ENCODE data around the gene ILDR2. TPM values are rescaled to one million over a fixed set of nuclear protein-coding genes. Genes with fewer than 3 reads are reported as not detected.

ILDR2 gene
- total and polyA plus RNA-seq, 3 donors from 2014 or later, result 36.8 to 217 (median 172) TPM

DNA sequence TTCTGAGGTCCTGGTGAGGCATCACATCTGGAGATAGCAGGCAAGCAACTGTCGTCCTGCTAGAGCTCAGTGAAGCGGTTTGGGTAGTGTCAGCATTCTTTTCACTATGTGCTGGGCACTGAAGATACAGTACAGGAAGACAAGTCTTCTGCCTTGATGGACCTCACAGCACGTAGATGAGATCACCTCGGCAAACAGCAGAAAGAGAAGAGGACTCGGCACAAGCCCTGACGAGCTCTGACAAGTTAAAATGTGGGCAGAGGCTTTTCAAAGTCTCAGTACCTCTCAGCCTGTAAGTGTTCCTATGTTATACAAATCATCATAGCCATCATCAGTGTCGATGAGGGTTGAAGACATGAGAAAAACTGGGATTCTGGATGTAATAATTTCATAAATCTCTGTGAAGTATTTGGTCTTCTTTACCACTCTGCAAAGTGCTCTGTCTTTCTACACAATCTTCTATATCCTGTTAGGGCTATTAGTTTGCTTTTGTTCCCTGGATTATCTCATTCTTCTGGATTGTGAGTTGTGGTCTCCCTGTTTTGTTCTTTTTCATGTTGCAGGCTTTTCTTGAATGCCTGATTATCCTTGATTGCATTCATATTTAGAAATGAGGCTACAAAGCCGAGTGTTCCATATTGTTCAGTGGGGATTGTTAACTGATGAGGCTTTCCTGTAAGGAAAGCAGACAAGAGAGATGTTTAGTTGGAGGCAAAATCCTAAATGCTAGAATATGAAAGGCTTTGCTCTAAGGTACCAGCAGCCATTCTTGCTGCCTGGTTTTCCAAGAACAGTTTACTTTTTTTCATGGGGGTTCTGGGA is 38.0 kb upstream of the ILDR2 start:
- Histone ChIP-seq H3K36me3 (ENCODE audit: low read depth, missing control alignments) (no peaks in the 10 kb centered on the region), H3K4me3 (no peak overlapping the region), H3K9me3 (no peaks in the 10 kb centered on the region), H3K27me3 (no peaks in the 10 kb centered on the region), H3K4me1 (no peaks in the 10 kb centered on the region), H3K27ac (no peak overlapping the region)
- intact Hi-C loops (cut with DNase I; ENCODE audit: low total_unique reads), result no loop called here
- no peak for DNase-seq
- TF ChIP-seq, protein P1, sequence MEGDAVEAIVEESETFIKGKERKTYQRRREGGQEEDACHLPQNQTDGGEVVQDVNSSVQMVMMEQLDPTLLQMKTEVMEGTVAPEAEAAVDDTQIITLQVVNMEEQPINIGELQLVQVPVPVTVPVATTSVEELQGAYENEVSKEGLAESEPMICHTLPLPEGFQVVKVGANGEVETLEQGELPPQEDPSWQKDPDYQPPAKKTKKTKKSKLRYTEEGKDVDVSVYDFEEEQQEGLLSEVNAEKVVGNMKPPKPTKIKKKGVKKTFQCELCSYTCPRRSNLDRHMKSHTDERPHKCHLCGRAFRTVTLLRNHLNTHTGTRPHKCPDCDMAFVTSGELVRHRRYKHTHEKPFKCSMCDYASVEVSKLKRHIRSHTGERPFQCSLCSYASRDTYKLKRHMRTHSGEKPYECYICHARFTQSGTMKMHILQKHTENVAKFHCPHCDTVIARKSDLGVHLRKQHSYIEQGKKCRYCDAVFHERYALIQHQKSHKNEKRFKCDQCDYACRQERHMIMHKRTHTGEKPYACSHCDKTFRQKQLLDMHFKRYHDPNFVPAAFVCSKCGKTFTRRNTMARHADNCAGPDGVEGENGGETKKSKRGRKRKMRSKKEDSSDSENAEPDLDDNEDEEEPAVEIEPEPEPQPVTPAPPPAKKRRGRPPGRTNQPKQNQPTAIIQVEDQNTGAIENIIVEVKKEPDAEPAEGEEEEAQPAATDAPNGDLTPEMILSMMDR (IDR thresholded peaks at IDR 0.05), result no peak
- TF ChIP-seq POLR2A (IDR thresholded peaks at IDR 0.05), result no peak
- WGBS, 2 donors, result 76 to 82% methylated on average over 8 of the region's 8 CpGs

DNA sequence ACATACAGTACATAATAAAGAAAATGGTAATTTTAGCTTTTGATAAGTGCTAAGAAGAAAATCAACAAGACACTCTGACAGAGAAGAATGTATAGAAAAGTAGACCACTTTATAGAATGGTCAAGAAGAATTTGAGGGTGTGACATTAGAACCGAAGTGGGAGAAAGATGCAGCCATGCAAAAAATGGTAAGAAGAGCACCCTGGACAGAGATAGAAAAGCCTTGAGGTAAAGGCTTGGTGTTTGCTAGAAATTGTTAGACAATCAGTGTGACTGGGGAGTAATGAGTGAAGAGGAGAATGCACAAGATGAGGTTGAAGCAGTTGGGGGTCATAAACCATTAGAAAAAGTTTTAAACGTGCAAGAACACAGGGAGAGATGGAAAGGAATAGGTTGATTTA is 37.2 kb upstream of the ILDR2 start:
- Histone ChIP-seq H3K27me3 (no peaks in the 10 kb centered on the region), H3K36me3 (ENCODE audit: low read depth, missing control alignments) (no peaks in the 10 kb centered on the region), H3K4me3 (no peak overlapping the region), H3K4me1 (no peaks in the 10 kb centered on the region), H3K9me3 (no peaks in the 10 kb centered on the region), H3K27ac (no peak overlapping the region)
- TF ChIP-seq, protein P1 (IDR thresholded peaks at IDR 0.05), result no peak
- TF ChIP-seq POLR2A (IDR thresholded peaks at IDR 0.05), result no peak
- intact Hi-C loops (cut with DNase I; ENCODE audit: low total_unique reads), result no loop called here
- no peak for DNase-seq
- WGBS, 2 donors, result 65 to 73% methylated on average over 2 of the region's 2 CpGs

DNA sequence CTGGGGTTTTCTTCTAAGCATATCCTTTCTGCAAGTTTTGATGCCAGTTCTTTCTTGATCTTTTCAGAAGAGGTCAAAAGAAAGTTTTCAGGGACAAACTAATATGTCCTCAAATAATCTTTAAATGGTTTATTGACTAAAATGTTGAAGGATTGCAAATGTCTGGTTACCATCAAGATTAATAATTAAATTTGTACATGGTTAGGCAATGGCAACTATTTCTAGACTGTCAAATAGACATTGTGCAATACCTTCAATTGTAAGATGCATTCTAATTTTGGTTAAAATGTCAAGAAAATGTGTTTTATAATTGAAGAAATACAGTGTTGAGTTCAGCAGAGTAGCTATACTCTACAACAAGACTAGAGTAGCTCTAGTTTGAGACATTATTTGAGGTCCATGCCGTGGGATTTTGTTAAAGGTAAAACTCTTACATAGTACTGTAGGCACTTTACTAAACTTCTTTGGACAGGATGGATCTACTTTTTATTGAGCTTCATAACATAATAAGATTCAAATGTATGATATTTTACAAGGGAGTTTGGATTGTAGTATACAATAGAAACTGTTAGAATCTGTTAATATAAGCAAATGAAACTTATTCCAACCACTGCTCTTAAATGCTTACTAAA is 36.3 kb upstream of the ILDR2 start:
- intact Hi-C loops (cut with DNase I; ENCODE audit: low total_unique reads), result no loop called here
- 93 to 94% methylated on average over 1 of the region's 1 CpG for WGBS, 2 donors
- TF ChIP-seq POLR2A (IDR thresholded peaks at IDR 0.05), result no peak
- TF ChIP-seq, protein P1 (IDR thresholded peaks at IDR 0.05), result no peak

DNA sequence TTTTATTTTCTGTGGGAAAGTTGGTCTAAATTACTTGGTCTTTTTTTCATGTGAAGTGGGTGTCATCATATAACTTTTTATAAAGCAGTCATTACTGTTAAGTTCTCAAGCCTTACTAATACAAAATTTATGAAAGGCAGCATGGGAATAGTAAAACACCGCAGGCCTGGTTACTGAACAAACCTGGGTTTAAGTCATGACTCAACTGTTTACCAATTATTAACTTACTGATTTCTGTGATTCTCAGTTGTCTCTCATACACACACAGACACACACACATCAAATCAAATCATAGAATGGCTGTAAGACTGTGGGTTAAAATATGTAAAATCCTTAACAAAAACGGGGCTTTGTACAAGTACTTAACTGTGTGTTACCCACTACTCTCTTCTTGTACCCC is 28.4 kb upstream of the ILDR2 start:
- TF ChIP-seq, protein P1 (IDR thresholded peaks at IDR 0.05), result no peak
- TF ChIP-seq POLR2A (IDR thresholded peaks at IDR 0.05), result no peak
- H3K27me3 ChIP-seq, result no peaks in the 10 kb centered on the region
- no peak overlapping the region for H3K27ac ChIP-seq
- intact Hi-C loops (cut with DNase I; ENCODE audit: low total_unique reads), result no loop called here
- no peaks in the 10 kb centered on the region for H3K4me1 ChIP-seq
- H3K9me3 ChIP-seq, result no peaks in the 10 kb centered on the region
- H3K36me3 ChIP-seq (ENCODE audit: low read depth, missing control alignments), result no peaks in the 10 kb centered on the region
- DNase-seq, result no peak
- 85 to 88% methylated on average over 2 of the region's 2 CpGs for whole genome bisulfite sequencing, 2 donors
- no peak overlapping the region for H3K4me3 ChIP-seq

More for the DNA sequence above, 36.3 kb upstream of the ILDR2 start:
- DNase-seq, result no peak
- Histone ChIP-seq H3K4me3 (no peak overlapping the region), H3K9me3 (no peaks in the 10 kb centered on the region), H3K27me3 (no peaks in the 10 kb centered on the region), H3K27ac (no peak overlapping the region), H3K36me3 (ENCODE audit: low read depth, missing control alignments) (no peaks in the 10 kb centered on the region), H3K4me1 (no peaks in the 10 kb centered on the region)
